K562 (cell line): ENCODE measurements around the gene ZNF891. TPM values are rescaled to one million over a fixed set of nuclear protein-coding genes. Genes with fewer than 3 reads are reported as not detected.

Source experiments
- ATF6 ChIP-seq: sonication (generic); formaldehyde crosslinking; IDR thresholded peaks from 2 replicates; pipeline ENCODE4 v1.4.0; 2020; ENCODE audit warnings: mild to moderate bottlenecking, missing genetic modification reagents
- CSDE1 ChIP-seq, 2 experiments: fragments of 450-650 bp; IDR thresholded peaks; 2 replicates each; pipeline ENCODE4 v1.6.1; 2016; ENCODE audit warnings: mild to moderate bottlenecking in 1 of 2
- E4F1 ChIP-seq: fragments of 250-450 bp; sonication (Bioruptor Pico); IDR thresholded peaks from 2 replicates; pipeline ENCODE4 v1.5.0; 2021; ENCODE audit warnings: mild to moderate bottlenecking, borderline replicate concordance
- ELK1 ChIP-seq: sonication (generic); formaldehyde crosslinking; IDR thresholded peaks from 2 replicates; pipeline ENCODE4 v1.8.1; 2022; ENCODE audit warnings: missing genetic modification reagents
- ESRRB ChIP-seq: fragments of 250-450 bp; sonication (Bioruptor Pico); IDR thresholded peaks from 2 replicates; pipeline ENCODE4 v1.5.0; 2020; ENCODE audit warnings: mild to moderate bottlenecking, moderate library complexity, borderline replicate concordance
- JUN ChIP-seq, 2 experiments: sonication (generic) in 1 of 2; formaldehyde crosslinking in 1 of 2; IDR thresholded peaks; 2 replicates each; pipeline versions ENCODE4 v1.6.1 to v1.8.0; 2012 to 2022; ENCODE audit warnings: borderline replicate concordance in 2 of 2, mild to moderate bottlenecking in 2 of 2, improper control_type of control experiment in 1 of 2, low read depth in 1 of 2, low read length in 1 of 2, missing genetic modification reagents in 1 of 2
- MAFK ChIP-seq: IDR thresholded peaks from 2 replicates; pipeline ENCODE4 v1.6.1; 2011; ENCODE audit warnings: low read length, improper control_type of control experiment
- MECOM ChIP-seq: fragments of 250-450 bp; sonication (Bioruptor Pico); IDR thresholded peaks from 2 replicates; pipeline ENCODE4 v1.8.0; 2022; ENCODE audit warnings: inconsistent platforms
- NEUROD1 ChIP-seq: fragments of 150-350 bp; IDR thresholded peaks from 2 replicates; pipeline ENCODE4 v1.6.1; 2014; ENCODE audit warnings: borderline replicate concordance, low read length, low read depth; ENCODE audit not compliant: partially characterized antibody
- NR1H2 ChIP-seq: sonication (generic); formaldehyde crosslinking; IDR thresholded peaks from 2 replicates; pipeline ENCODE4 v1.4.0; 2020; ENCODE audit warnings: mild to moderate bottlenecking, missing genetic modification reagents
- PTTG1 ChIP-seq: fragments of 450-650 bp; IDR thresholded peaks from 2 replicates; pipeline ENCODE4 v1.6.1; 2016; ENCODE audit warnings: low read depth, mild to moderate bottlenecking, missing genetic modification characterization, missing compliant biosample characterization
- RBM34 ChIP-seq: fragments of 200-400 bp; formaldehyde crosslinking; IDR thresholded peaks from 2 replicates; pipeline ENCODE4 v1.6.1; 2018; ENCODE audit warnings: low read length, borderline replicate concordance; ENCODE audit not compliant: insufficient read depth
- SETDB1 ChIP-seq: IDR thresholded peaks from one replicate; pipeline ENCODE4 v1.6.1; 2012; ENCODE audit warnings: low read length, control low read depth, inconsistent platforms
- TFAM ChIP-seq: fragments of 250-450 bp; sonication (Bioruptor Pico); conservative IDR thresholded peaks from 2 replicates; pipeline ENCODE4 v1.5.0; 2021; ENCODE audit warnings: mild to moderate bottlenecking, moderate library complexity
- TSHZ1 ChIP-seq: fragments of 250-450 bp; sonication (Bioruptor Pico); IDR thresholded peaks from 2 replicates; pipeline ENCODE4 v1.4.0; 2020; ENCODE audit warnings: mild to moderate bottlenecking, moderate library complexity
- USF2 ChIP-seq: sonication (generic); formaldehyde crosslinking; IDR thresholded peaks from 2 replicates; pipeline ENCODE4 v1.5.0; 2020; ENCODE audit warnings: missing genetic modification reagents
- ZNF436 ChIP-seq: fragments of 250-450, 450-650 bp; sonication (Bioruptor Pico); formaldehyde crosslinking; IDR thresholded peaks from 2 replicates; pipeline ENCODE4 v1.7.0; 2020; ENCODE audit warnings: mild to moderate bottlenecking
- polyA plus RNA-seq, 8 experiments: library from polyadenylated mRNA; depleted of rRNA in 4 of 8; stranded (reverse) in 5 of 8; unstranded in 3 of 8; fragments of >200 nt; fragmentation: Nextera tagmentation in 2 of 8; fragmentation: Illumina TruSeq in 1 of 8; extraction: Ambion mirVana in 2 of 8; extraction: Trizol in 1 of 8; gene quantifications; 2 replicates each; pipeline versions ENCODE4 v1.2.1 to v1.2.3, GENCODE V29; 2011 to 2014; ENCODE audit warnings: inconsistent platforms in 1 of 8, missing spikeins in 1 of 8
- total RNA-seq, 7 experiments: library from RNA; depleted of rRNA in 6 of 7; stranded (reverse); fragments of >200 nt in 6 of 7; fragmentation: Illumina TruSeq in 2 of 7; extraction: Trizol in 2 of 7; gene quantifications; 2 replicates each; pipeline versions ENCODE4 v1.2.1 to v1.2.3, GENCODE V29; 2011 to 2021; ENCODE audit warnings: low replicate concordance in 1 of 7

The ZNF891 gene
- total and polyA plus RNA-seq, 9 of the 15 experiments (the other 6 are each of a cell fraction or from before 2014, with no cell fraction given): 0.41 to 2.0 (median 1.3) TPM

GRCh38 chr12:133080368-133081158 is 49.5 kb downstream of the ZNF891 start, which contains the start of gene ZNF140 (continued):
- TF ChIP-seq CSDE1 (IDR thresholded peaks at IDR 0.05) (no peak), ZNF436 (CRISPR knock-in tag) (no peak), SETDB1 (no peak), MECOM (no peak), ATF6 (CRISPR knock-in tag) (no peak), JUN (IDR thresholded peaks at IDR 0.05; ENCODE audit: borderline replicate concordance, low read depth, low read length) (no peak), JUN (CRISPR knock-in tag; IDR thresholded peaks at IDR 0.05; ENCODE audit: borderline replicate concordance) (no peak), USF2 (CRISPR knock-in tag) (peak; percentile 12; the same call in 1 of the 2 replicates), E4F1 (CRISPR knock-in tag) (no peak), TFAM (CRISPR knock-in tag) (no peak), RBM34 (no peak), PTTG1 (tag) (no peak), MAFK (no peak), NEUROD1 (peak; percentile 12), ESRRB (no peak), NR1H2 (CRISPR knock-in tag) (no peak), ELK1 (CRISPR knock-in tag) (no peak), TSHZ1 (no peak)
